Measurements from ENCODE around the gene CTSO.

- no peak for TF ChIP-seq BACH2 (CRISPR knock-in tag; IDR thresholded peaks at IDR 0.05; ENCODE audit: borderline replicate concordance)
- no peak for TF ChIP-seq GLIS3 (CRISPR knock-in tag; IDR thresholded peaks at IDR 0.05)
- TF ChIP-seq POU6F1 (CRISPR knock-in tag; IDR thresholded peaks at IDR 0.05; ENCODE audit: borderline replicate concordance, low read depth) = no peak
- TF ChIP-seq PATZ1 (CRISPR knock-in tag; IDR thresholded peaks at IDR 0.05; ENCODE audit: borderline replicate concordance) = no peak
- no peak for TF ChIP-seq ZNF70 (CRISPR knock-in tag; IDR thresholded peaks at IDR 0.05)
- no peak for TF ChIP-seq TSHZ2 (CRISPR knock-in tag; IDR thresholded peaks at IDR 0.05)
Measured at GRCh38 chr4:155906554-155907247, 47.0 kb downstream of the CTSO start.

All from SK-N-SH treated with all-trans-retinoic acid at 6 μM for 48 hours (cell line).